Panc1 (cell line): ENCODE measurements around the gene SCN2B.

ENCODE experiments used
- POLR2AphosphoS5 ChIP-seq: IDR thresholded peaks from 2 replicates; pipeline ENCODE4 v1.6.1; 2012; ENCODE audit warnings: mild to moderate bottlenecking, low read depth, low read length, moderate library complexity
- SIN3A ChIP-seq: IDR thresholded peaks from 2 replicates; pipeline ENCODE4 v1.6.1; 2012; ENCODE audit warnings: low read depth, mild to moderate bottlenecking, low read length, moderate library complexity, borderline replicate concordance; ENCODE audit not compliant: insufficient read depth
- TCF7L2 ChIP-seq: IDR thresholded peaks from 2 replicates; pipeline ENCODE4 v1.6.1; 2011; ENCODE audit warnings: mild to moderate bottlenecking, low read depth, low read length, inconsistent platforms
- TF ChIP-seq, protein P1 (sequence below), 2 experiments: IDR thresholded peaks; 2 replicates each; pipeline ENCODE4 v1.6.1; 2011 to 2012; ENCODE audit warnings: low read depth in 2 of 2, control low read depth in 1 of 2, low read length in 1 of 2, mild to moderate bottlenecking in 1 of 2, moderate library complexity in 1 of 2; ENCODE audit not compliant: insufficient read depth in 1 of 2
- TF ChIP-seq, protein P2 (sequence below): fragments of 450-650 bp; IDR thresholded peaks from 2 replicates; pipeline ENCODE4 v1.5.1; 2017; ENCODE audit warnings: mild to moderate bottlenecking

DNA sequence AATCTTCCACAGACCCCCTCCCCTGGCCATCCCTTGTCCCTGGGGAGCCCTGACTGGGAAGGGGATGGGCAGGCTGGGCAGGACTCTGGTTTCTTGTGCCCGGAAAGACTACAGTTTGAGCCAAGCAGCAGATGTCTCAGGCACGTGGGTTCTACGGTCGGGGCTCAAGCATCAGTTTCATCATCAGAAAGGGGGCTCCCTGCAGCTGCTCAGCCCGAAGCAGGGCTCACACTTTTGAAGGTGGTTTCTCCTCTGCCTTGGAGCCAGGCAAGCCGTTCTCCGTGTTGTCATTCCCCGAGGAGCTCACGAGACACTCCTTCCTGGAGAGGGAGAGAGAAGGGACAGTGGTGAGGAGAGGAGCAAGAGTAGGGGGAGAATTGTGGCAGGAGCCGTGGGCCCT, 39.6 kb downstream of the SCN2B start:
- TF ChIP-seq, protein P1, sequence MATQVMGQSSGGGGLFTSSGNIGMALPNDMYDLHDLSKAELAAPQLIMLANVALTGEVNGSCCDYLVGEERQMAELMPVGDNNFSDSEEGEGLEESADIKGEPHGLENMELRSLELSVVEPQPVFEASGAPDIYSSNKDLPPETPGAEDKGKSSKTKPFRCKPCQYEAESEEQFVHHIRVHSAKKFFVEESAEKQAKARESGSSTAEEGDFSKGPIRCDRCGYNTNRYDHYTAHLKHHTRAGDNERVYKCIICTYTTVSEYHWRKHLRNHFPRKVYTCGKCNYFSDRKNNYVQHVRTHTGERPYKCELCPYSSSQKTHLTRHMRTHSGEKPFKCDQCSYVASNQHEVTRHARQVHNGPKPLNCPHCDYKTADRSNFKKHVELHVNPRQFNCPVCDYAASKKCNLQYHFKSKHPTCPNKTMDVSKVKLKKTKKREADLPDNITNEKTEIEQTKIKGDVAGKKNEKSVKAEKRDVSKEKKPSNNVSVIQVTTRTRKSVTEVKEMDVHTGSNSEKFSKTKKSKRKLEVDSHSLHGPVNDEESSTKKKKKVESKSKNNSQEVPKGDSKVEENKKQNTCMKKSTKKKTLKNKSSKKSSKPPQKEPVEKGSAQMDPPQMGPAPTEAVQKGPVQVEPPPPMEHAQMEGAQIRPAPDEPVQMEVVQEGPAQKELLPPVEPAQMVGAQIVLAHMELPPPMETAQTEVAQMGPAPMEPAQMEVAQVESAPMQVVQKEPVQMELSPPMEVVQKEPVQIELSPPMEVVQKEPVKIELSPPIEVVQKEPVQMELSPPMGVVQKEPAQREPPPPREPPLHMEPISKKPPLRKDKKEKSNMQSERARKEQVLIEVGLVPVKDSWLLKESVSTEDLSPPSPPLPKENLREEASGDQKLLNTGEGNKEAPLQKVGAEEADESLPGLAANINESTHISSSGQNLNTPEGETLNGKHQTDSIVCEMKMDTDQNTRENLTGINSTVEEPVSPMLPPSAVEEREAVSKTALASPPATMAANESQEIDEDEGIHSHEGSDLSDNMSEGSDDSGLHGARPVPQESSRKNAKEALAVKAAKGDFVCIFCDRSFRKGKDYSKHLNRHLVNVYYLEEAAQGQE (IDR thresholded peaks at IDR 0.05; ENCODE audit: insufficient read depth in 1 of 2, low read depth in 2 of 2, low read length in 1 of 2): no peak
- TF ChIP-seq POLR2AphosphoS5 (no peak), SIN3A (no peak), TCF7L2 (no peak)
- TF ChIP-seq, protein P2, sequence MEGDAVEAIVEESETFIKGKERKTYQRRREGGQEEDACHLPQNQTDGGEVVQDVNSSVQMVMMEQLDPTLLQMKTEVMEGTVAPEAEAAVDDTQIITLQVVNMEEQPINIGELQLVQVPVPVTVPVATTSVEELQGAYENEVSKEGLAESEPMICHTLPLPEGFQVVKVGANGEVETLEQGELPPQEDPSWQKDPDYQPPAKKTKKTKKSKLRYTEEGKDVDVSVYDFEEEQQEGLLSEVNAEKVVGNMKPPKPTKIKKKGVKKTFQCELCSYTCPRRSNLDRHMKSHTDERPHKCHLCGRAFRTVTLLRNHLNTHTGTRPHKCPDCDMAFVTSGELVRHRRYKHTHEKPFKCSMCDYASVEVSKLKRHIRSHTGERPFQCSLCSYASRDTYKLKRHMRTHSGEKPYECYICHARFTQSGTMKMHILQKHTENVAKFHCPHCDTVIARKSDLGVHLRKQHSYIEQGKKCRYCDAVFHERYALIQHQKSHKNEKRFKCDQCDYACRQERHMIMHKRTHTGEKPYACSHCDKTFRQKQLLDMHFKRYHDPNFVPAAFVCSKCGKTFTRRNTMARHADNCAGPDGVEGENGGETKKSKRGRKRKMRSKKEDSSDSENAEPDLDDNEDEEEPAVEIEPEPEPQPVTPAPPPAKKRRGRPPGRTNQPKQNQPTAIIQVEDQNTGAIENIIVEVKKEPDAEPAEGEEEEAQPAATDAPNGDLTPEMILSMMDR: no peak
